ENCODE data around the gene MAPKAP1. TPM values are rescaled to one million over a fixed set of nuclear protein-coding genes. Genes with fewer than 3 reads are reported as not detected.

The MAPKAP1 gene
- total and polyA plus RNA-seq, 8 donors, result 32.7 to 212 (median 78.2) TPM

DNA sequence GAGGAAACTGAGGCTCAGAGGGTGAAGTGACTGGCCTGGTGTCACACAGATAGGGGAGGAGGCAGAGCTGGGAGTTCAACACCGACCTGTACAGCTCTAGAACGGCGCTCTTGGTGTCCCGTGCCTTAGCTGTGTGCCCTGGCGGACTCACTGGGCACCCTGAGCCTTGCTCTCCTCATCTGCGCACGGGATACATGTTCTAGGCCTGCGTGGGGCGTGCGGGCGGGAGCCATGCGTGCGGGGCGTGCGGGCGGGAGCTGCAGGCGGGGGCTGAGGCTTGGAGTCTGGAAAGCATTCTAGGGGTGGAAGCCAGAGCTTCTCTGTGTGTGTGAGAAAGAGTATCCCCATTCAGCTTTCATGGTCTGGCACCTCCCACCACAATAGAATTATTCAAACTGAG is 280.1 kb downstream of the MAPKAP1 start:
- no peaks in the 10 kb centered on the region for H3K4me1 ChIP-seq
- intact Hi-C loops (cut with DNase I; ENCODE audit: low total_unique reads), result no loop called here
- TF ChIP-seq POLR2AphosphoS5 (IDR thresholded peaks at IDR 0.05) (no peak), POLR2A (IDR thresholded peaks at IDR 0.05) (no peak), EP300 (IDR thresholded peaks at IDR 0.05) (no peak), CTCF (IDR thresholded peaks at IDR 0.05) (no peak)
- H3K4me3 ChIP-seq, result no peak overlapping the region
- H3K9me3 ChIP-seq, result no peaks in the 10 kb centered on the region
- H3K27me3 ChIP-seq, result no peaks in the 10 kb centered on the region
- H3K27ac ChIP-seq, result no peak overlapping the region
- no peak for DNase-seq
- no peaks in the 10 kb centered on the region for H3K36me3 ChIP-seq
- 92 to 96% (median 93%) methylated on average over 5 to 17 of the region's 17 CpGs for WGBS, 5 donors

DNA sequence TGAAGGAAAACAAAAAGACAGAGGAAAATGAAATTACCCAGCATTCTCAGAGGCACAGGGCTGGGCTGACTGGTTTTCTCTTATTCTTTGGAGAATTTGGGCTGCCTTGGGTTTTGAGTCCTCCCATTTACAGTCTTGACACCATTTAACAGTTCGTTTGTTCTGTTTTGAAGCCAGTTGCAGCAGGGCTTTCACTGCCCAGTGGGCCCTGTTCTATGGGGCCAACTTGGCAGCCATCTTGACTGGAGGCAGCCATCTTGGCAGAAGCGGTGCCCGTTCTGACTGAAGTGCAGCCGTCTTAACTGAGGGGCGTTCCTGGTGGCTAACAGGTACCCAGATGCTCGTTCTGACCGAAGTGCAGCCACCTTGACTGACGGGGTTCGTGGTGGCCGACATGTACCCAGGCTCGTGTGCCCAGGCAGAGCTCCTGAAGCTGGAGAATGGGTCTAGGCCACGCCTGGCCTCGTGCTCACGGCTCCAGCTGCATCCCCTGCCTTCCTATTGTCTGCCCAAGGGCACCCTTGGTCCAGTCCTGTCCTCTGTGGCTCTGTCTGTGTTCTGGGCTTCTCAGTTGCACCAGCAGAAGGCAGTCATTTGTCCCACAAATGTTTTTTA is 281.0 kb downstream of the MAPKAP1 start:
- no peak for TF ChIP-seq POLR2AphosphoS5 (IDR thresholded peaks at IDR 0.05)
- TF ChIP-seq POLR2A (IDR thresholded peaks at IDR 0.05), result no peak
- no peak for TF ChIP-seq CTCF (IDR thresholded peaks at IDR 0.05)
- no peak for TF ChIP-seq EP300 (IDR thresholded peaks at IDR 0.05)
- Histone ChIP-seq H3K4me1 (no peaks in the 10 kb centered on the region), H3K4me3 (no peak overlapping the region), H3K36me3 (no peaks in the 10 kb centered on the region), H3K27me3 (no peaks in the 10 kb centered on the region), H3K27ac (no peak overlapping the region), H3K9me3 (no peaks in the 10 kb centered on the region)
- DNase-seq, result no peak
- whole genome bisulfite sequencing, 5 donors, result 92 to 98% (median 95%) methylated on average over 14 of the region's 14 CpGs
- intact Hi-C loops (cut with DNase I; ENCODE audit: low total_unique reads), result no loop called here

DNA sequence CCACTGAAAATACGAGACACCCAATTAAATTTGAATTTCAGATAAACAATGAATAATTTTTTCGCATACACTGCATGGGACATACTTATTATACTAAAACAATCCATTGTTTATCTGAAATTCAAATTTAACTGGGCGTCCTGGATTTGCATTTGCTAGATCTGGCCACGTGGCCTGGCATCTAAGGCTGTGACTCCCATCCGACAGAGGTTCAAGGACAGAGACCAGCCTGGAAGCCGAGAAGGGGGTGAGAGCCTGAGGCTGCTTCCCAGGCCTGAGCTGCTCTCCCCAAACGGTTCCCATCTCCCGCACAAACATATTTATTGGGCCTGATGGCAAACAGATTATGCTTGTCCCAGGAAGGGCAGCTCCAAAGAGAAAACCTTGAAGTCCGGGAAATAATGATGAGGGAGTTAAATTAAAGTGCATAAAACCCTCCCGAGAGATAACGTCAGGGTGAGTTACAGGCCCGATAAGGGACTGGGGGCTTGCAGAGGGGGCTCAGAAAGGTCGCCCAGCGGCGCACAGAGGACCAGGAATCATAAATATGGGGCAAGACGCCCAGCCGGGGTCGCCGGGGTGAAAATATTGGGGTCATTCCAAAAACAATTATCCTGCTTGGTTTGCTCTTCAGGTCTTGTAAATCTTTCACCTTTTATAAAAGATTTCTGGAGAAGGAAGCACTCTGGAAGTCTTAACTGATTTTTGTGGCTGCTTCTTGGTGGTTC is 281.7 kb downstream of the MAPKAP1 start:
- intact Hi-C loops (cut with DNase I; ENCODE audit: low total_unique reads), result no loop called here
- Histone ChIP-seq H3K27ac (no peak overlapping the region), H3K27me3 (no peaks in the 10 kb centered on the region), H3K4me1 (no peaks in the 10 kb centered on the region), H3K36me3 (no peaks in the 10 kb centered on the region), H3K4me3 (no peak overlapping the region), H3K9me3 (no peaks in the 10 kb centered on the region)
- no peak for TF ChIP-seq EP300 (IDR thresholded peaks at IDR 0.05)
- no peak for TF ChIP-seq POLR2AphosphoS5 (IDR thresholded peaks at IDR 0.05)
- no peak for TF ChIP-seq POLR2A (IDR thresholded peaks at IDR 0.05)
- no peak for TF ChIP-seq CTCF (IDR thresholded peaks at IDR 0.05)
- DNase-seq, result no peak
- 57 to 72% (median 63%) methylated on average over 19 of the region's 19 CpGs for WGBS, 5 donors

DNA sequence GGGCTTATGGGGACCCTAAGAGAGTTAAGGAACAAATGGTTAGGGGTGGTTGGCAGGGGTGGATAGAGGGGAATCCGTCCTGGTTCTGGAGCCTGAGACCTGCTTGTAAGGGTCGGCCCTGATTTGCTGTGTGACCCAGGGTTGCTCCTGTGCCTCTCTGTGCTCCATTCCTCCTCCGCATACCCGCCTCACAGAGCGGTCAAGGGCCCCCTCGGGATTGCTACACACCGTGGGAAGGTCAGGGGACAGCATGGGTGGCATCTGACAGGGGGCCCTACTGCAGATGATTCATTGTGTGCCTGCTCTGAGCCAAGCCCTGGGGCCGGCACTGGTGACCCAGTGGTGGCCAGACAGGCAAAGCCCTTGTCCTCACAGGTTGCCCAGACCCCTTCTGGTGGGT is 283.0 kb downstream of the MAPKAP1 start:
- no peaks in the 10 kb centered on the region for H3K27me3 ChIP-seq

More for the DNA sequence above, 283.0 kb downstream of the MAPKAP1 start:
- Histone ChIP-seq H3K4me3 (no peak overlapping the region), H3K4me1 (no peaks in the 10 kb centered on the region), H3K36me3 (no peaks in the 10 kb centered on the region), H3K27ac (no peak overlapping the region), H3K9me3 (no peaks in the 10 kb centered on the region)
- TF ChIP-seq EP300 (IDR thresholded peaks at IDR 0.05) (no peak), POLR2AphosphoS5 (IDR thresholded peaks at IDR 0.05) (no peak), POLR2A (IDR thresholded peaks at IDR 0.05) (no peak), CTCF (IDR thresholded peaks at IDR 0.05) (no peak)
- DNase-seq, result no peak
- 85 to 100% (median 88%) methylated on average over 1 to 8 of the region's 8 CpGs for WGBS, 5 donors
- intact Hi-C loops (cut with DNase I; ENCODE audit: low total_unique reads), result no loop called here

All from stomach (tissue), 9 donors.